Activated naive CD4-positive, alpha-beta T cell treated with anti-CD3 and anti-CD28 coated beads, Interleukin-2, amount 10 ng/mL, durations not matched to agents 7 days and 5 days (primary cell): ENCODE data around the gene MCC.

Experiments used
- CTCF ChIA-PET: fragments of 350-600 bp; sonication (Branson Sonifier 250); formaldehyde crosslinking; loops from one replicate; lab custom pipeline; 2021; ENCODE audit warnings: antibody characterized with exemption; lab: Charles Lee
- DNase-seq: peaks from one replicate; pipeline ENCODE4 v3.0.0-alpha.2; 2020
- H3K27ac Mint-ChIP-seq: one replicate; pipeline ENCODE4 v1.8.0; 2021; ENCODE audit warnings: mild to moderate bottlenecking, moderate library complexity, mixed read lengths
- H3K27me3 Mint-ChIP-seq: one replicate; pipeline ENCODE4 v1.8.0; 2021; ENCODE audit warnings: mild to moderate bottlenecking, mixed read lengths
- H3K36me3 Mint-ChIP-seq: one replicate; pipeline ENCODE4 v1.8.0; 2021; ENCODE audit warnings: mixed read lengths
- H3K4me1 Mint-ChIP-seq: one replicate; pipeline ENCODE4 v1.8.0; 2021; ENCODE audit warnings: mixed read lengths
- H3K4me3 Mint-ChIP-seq: one replicate; pipeline ENCODE4 v1.8.0; 2021; ENCODE audit warnings: mild to moderate bottlenecking, moderate library complexity, mixed read lengths
- H3K9me3 Mint-ChIP-seq: one replicate; pipeline ENCODE4 v1.8.0; 2021; ENCODE audit warnings: mixed read lengths

Gene MCC

GRCh38 chr5:113223831-113224604 is 264.2 kb downstream of the MCC start:
- Mint-ChIP-seq H3K4me3 (no peak overlapping the region), H3K9me3 (no peaks in the 10 kb centered on the region), H3K27me3 (peaks cover 7% of the 10 kb centered on the region), H3K4me1 (no peaks in the 10 kb centered on the region), H3K36me3 (no peaks in the 10 kb centered on the region), H3K27ac (no peak overlapping the region)
- CTCF ChIA-PET = no interaction called here
- no peak for DNase-seq

- CTCF ChIA-PET = no interaction called here
These were observed 264.9 kb downstream of the MCC start for GRCh38 chr5:113223315-113223714.

GRCh38 chr5:113221294-113222176 is 266.7 kb downstream of the MCC start:
- Mint-ChIP-seq H3K4me3 (no peak overlapping the region), H3K9me3 (no peaks in the 10 kb centered on the region), H3K27me3 (peaks cover 4% of the 10 kb centered on the region), H3K4me1 (no peaks in the 10 kb centered on the region), H3K27ac (no peak overlapping the region), H3K36me3 (no peaks in the 10 kb centered on the region)
- DNase-seq = no peak
- CTCF ChIA-PET = no interaction called here

More at GRCh38 chr5:113223315-113223714, 264.9 kb downstream of the MCC start:
- no peaks in the 10 kb centered on the region for H3K36me3 Mint-ChIP-seq
- no peak overlapping the region for H3K27ac Mint-ChIP-seq
- no peak overlapping the region for H3K4me3 Mint-ChIP-seq
- H3K9me3 Mint-ChIP-seq = no peaks in the 10 kb centered on the region
- no peak for DNase-seq
- H3K27me3 Mint-ChIP-seq = peaks cover 6% of the 10 kb centered on the region
- no peaks in the 10 kb centered on the region for H3K4me1 Mint-ChIP-seq

- no peaks in the 10 kb centered on the region for H3K4me1 Mint-ChIP-seq
These were observed 268.6 kb downstream of the MCC start for GRCh38 chr5:113219695-113220094.

GRCh38 chr5:113218906-113219517 is 269.2 kb downstream of the MCC start:
- no peak overlapping the region for H3K27ac Mint-ChIP-seq

More at GRCh38 chr5:113219695-113220094, 268.6 kb downstream of the MCC start:
- CTCF ChIA-PET = no interaction called here
- Mint-ChIP-seq H3K9me3 (no peaks in the 10 kb centered on the region), H3K27ac (no peak overlapping the region), H3K27me3 (peaks cover 4% of the 10 kb centered on the region), H3K36me3 (no peaks in the 10 kb centered on the region), H3K4me3 (no peak overlapping the region)
- no peak for DNase-seq

GRCh38 chr5:113218200-113218599 is 270.1 kb downstream of the MCC start:
- Mint-ChIP-seq H3K4me1 (no peaks in the 10 kb centered on the region), H3K4me3 (no peak overlapping the region), H3K27me3 (no peaks in the 10 kb centered on the region), H3K36me3 (no peaks in the 10 kb centered on the region), H3K27ac (no peak overlapping the region), H3K9me3 (no peaks in the 10 kb centered on the region)
- no peak for DNase-seq
- CTCF ChIA-PET = no interaction called here

More at GRCh38 chr5:113218906-113219517, 269.2 kb downstream of the MCC start:
- Mint-ChIP-seq H3K4me1 (no peaks in the 10 kb centered on the region), H3K9me3 (no peaks in the 10 kb centered on the region), H3K27me3 (peaks cover 4% of the 10 kb centered on the region), H3K36me3 (no peaks in the 10 kb centered on the region), H3K4me3 (no peak overlapping the region)
- CTCF ChIA-PET = no interaction called here
- DNase-seq = no peak

- no peaks in the 10 kb centered on the region for H3K27me3 Mint-ChIP-seq
- no peaks in the 10 kb centered on the region for H3K36me3 Mint-ChIP-seq
- DNase-seq = no peak
- no peak overlapping the region for H3K4me3 Mint-ChIP-seq
- H3K9me3 Mint-ChIP-seq = no peaks in the 10 kb centered on the region
- CTCF ChIA-PET = interaction anchor here (0.7 to 0.8 kb wide), 2 partner anchors 201 to 395 kb away, joined by 3 read pairs; no protein-coding TSS in a partner anchor
- no peaks in the 10 kb centered on the region for H3K4me1 Mint-ChIP-seq
- H3K27ac Mint-ChIP-seq = no peak overlapping the region
These were observed 270.6 kb downstream of the MCC start for GRCh38 chr5:113217619-113218184.

GRCh38 chr5:113216545-113216944 is 271.7 kb downstream of the MCC start:
- CTCF ChIA-PET = interaction anchor here (0.8 kb wide), 1 partner anchor 200 kb away, joined by 3 read pairs; no protein-coding TSS in a partner anchor
- Mint-ChIP-seq H3K27me3 (no peaks in the 10 kb centered on the region), H3K4me1 (no peaks in the 10 kb centered on the region), H3K9me3 (no peaks in the 10 kb centered on the region), H3K36me3 (no peaks in the 10 kb centered on the region), H3K27ac (no peak overlapping the region), H3K4me3 (no peak overlapping the region)
- DNase-seq = no peak

GRCh38 chr5:113215401-113216060 is 272.7 kb downstream of the MCC start:
- Mint-ChIP-seq H3K27me3 (no peaks in the 10 kb centered on the region), H3K36me3 (no peaks in the 10 kb centered on the region), H3K4me3 (no peak overlapping the region), H3K4me1 (no peaks in the 10 kb centered on the region), H3K27ac (no peak overlapping the region), H3K9me3 (no peaks in the 10 kb centered on the region)
- CTCF ChIA-PET = no interaction called here
- DNase-seq = no peak

GRCh38 chr5:113214606-113215323 is 273.5 kb downstream of the MCC start:
- H3K9me3 Mint-ChIP-seq = no peaks in the 10 kb centered on the region
- no peak overlapping the region for H3K4me3 Mint-ChIP-seq
- CTCF ChIA-PET = interaction anchor here (0.6 kb wide), 1 partner anchor 272 kb away, joined by 3 read pairs; no protein-coding TSS in a partner anchor
- DNase-seq = no peak
- H3K4me1 Mint-ChIP-seq = no peaks in the 10 kb centered on the region
- no peak overlapping the region for H3K27ac Mint-ChIP-seq
- H3K27me3 Mint-ChIP-seq = no peaks in the 10 kb centered on the region
- no peaks in the 10 kb centered on the region for H3K36me3 Mint-ChIP-seq

- no peak overlapping the region for H3K4me3 Mint-ChIP-seq
- DNase-seq = no peak
- H3K27ac Mint-ChIP-seq = no peak overlapping the region
- CTCF ChIA-PET = no interaction called here
- H3K9me3 Mint-ChIP-seq = no peaks in the 10 kb centered on the region
- no peaks in the 10 kb centered on the region for H3K36me3 Mint-ChIP-seq
- H3K27me3 Mint-ChIP-seq = no peaks in the 10 kb centered on the region
- no peaks in the 10 kb centered on the region for H3K4me1 Mint-ChIP-seq
These were observed 274.5 kb downstream of the MCC start for GRCh38 chr5:113213551-113214425.

GRCh38 chr5:113212244-113212920 is 275.9 kb downstream of the MCC start:
- no peak for DNase-seq
- CTCF ChIA-PET = no interaction called here
- H3K27ac Mint-ChIP-seq = no peak overlapping the region

More at GRCh38 chr5:113212244-113212920, 275.9 kb downstream of the MCC start:
- Mint-ChIP-seq H3K27me3 (no peaks in the 10 kb centered on the region), H3K4me3 (no peak overlapping the region), H3K4me1 (no peaks in the 10 kb centered on the region), H3K36me3 (no peaks in the 10 kb centered on the region), H3K9me3 (no peaks in the 10 kb centered on the region)
